K562 (cell line): ENCODE results near the gene OPRM1. TPM values are rescaled to one million over a fixed set of nuclear protein-coding genes. Genes with fewer than 3 reads are reported as not detected.

Experiments
- ATAC-seq: fragments of 200-7000 bp; cut with Tn5 transposase; 3 replicates; pipeline ENCODE4 v1.9.1; 2020; ENCODE audit warnings: moderate library complexity
- BruUV-seq: library from RNA; stranded (reverse); fragments of 400-500 nt; replicated peaks from 2 replicates; lab custom pipeline; 2021; lab: Mats Ljungman, UMichigan
- CTCF ChIA-PET: fragments of 300-600 bp; formaldehyde crosslinking; extraction: SDS; loops from one replicate; lab custom pipeline; 2021; ENCODE audit warnings: low intra/inter-chr PET ratio; lab: Yijun Ruan, JAX
- POLR2A ChIA-PET: fragments of 300-600, 350-650 bp; sonication (Branson Sonifier 250); formaldehyde crosslinking; extraction: SDS; loops from one replicate; lab custom pipeline; 2021; ENCODE audit warnings: antibody characterized with exemption, inconsistent platforms; lab: Yijun Ruan, JAX
- DNase-seq, 4 experiments: peaks; one replicate each; pipeline versions ENCODE4 v3.0.0 to v3.0.0-alpha.2; 2011 to 2018; ENCODE audit warnings: low spot score in 3 of 4, mixed read lengths in 3 of 4; ENCODE audit errors: extremely low read depth in 1 of 4
- FAIRE-seq: peaks from 2 replicates; lab custom pipeline; 2011; peaks lifted over from hg19 to GRCh38; lab: Jason Lieb, UNC
- H2AFZ ChIP-seq: 2 replicates; pipeline ENCODE4 v1.6.0; 2011; ENCODE audit warnings: low read depth, low read length, control low read depth, inconsistent platforms
- H3K27ac ChIP-seq: fragments of 200-600 bp; 3 replicates; pipeline ENCODE4 v1.8.0; 2011; ENCODE audit warnings: low read depth, mild to moderate bottlenecking, control low read depth, inconsistent platforms, low read length, moderate library complexity, mixed read lengths; ENCODE audit errors: extremely low read depth
- H3K27me3 ChIP-seq, 2 experiments: fragments of 300-600 bp in 1 of 2; 2 replicates in 1 of 2; 3 replicates in 1 of 2; pipeline versions ENCODE4 v1.6.0 to v1.8.0; 2011; ENCODE audit warnings: inconsistent platforms in 2 of 2, low read length in 2 of 2, mild to moderate bottlenecking in 1 of 2, mixed read lengths in 1 of 2, moderate library complexity in 1 of 2; ENCODE audit not compliant: control insufficient read depth in 2 of 2, insufficient read depth in 2 of 2
- H3K36me3 ChIP-seq: fragments of 300-600 bp; 3 replicates; pipeline ENCODE4 v1.8.0; 2011; ENCODE audit warnings: mild to moderate bottlenecking, low read length, inconsistent platforms; ENCODE audit not compliant: control insufficient read depth, insufficient read depth
- H3K4me1 ChIP-seq, 2 experiments: fragments of 200-600 bp in 1 of 2; replicated peaks in 1 of 2; 2 replicates in 1 of 2; 3 replicates in 1 of 2; pipeline versions ENCODE4 v1.5.1 to v1.8.0; 2011; ENCODE audit warnings: inconsistent platforms in 2 of 2, low read length in 2 of 2, mild to moderate bottlenecking in 1 of 2, mixed read lengths in 1 of 2, moderate library complexity in 1 of 2; ENCODE audit not compliant: control insufficient read depth in 2 of 2, insufficient read depth in 2 of 2
- H3K4me2 ChIP-seq: 2 replicates; pipeline ENCODE4 v1.6.1; 2011; ENCODE audit warnings: low read length, control low read depth, inconsistent platforms, mixed read lengths; ENCODE audit not compliant: insufficient read depth
- H3K4me3 ChIP-seq: fragments of 200-600 bp; sonication (generic), shearing (Covaris generic); 2 replicates; pipeline ENCODE4 v1.5.1; 2016; ENCODE audit warnings: control low read depth, inconsistent platforms
- H3K79me2 ChIP-seq: fragments of 200-600 bp; 3 replicates; pipeline ENCODE4 v1.8.0; 2011; ENCODE audit warnings: low read length, inconsistent platforms; ENCODE audit not compliant: control insufficient read depth, insufficient read depth
- H3K9ac ChIP-seq, 2 experiments: 2 replicates each; pipeline versions ENCODE4 v1.6.0 to v1.6.1; 2011; ENCODE audit warnings: low read depth in 2 of 2, low read length in 2 of 2, control low read depth in 1 of 2, inconsistent platforms in 1 of 2, mild to moderate bottlenecking in 1 of 2, mixed read lengths in 1 of 2; ENCODE audit not compliant: insufficient read depth in 1 of 2
- H3K9me1 ChIP-seq: one replicate; pipeline ENCODE4 v1.6.0; 2011; ENCODE audit warnings: inconsistent platforms, mild to moderate bottlenecking, low read length, moderate library complexity; ENCODE audit not compliant: control insufficient read depth, insufficient read depth
- H3K9me3 ChIP-seq: replicated peaks from 2 replicates; pipeline ENCODE4 v1.5.1; 2011; ENCODE audit warnings: low read depth, low read length, inconsistent platforms; ENCODE audit not compliant: control insufficient read depth, insufficient read depth
- H4K20me1 ChIP-seq: replicated peaks from 2 replicates; pipeline ENCODE4 v1.6.1; 2011; ENCODE audit warnings: low read length, inconsistent platforms, mixed read lengths; ENCODE audit not compliant: control insufficient read depth, insufficient read depth
- ATF7 ChIP-seq: fragments of 450-650 bp; IDR thresholded peaks from 2 replicates; pipeline ENCODE4 v1.7.1; 2014; ENCODE audit warnings: mild to moderate bottlenecking, moderate library complexity
- EHMT2 ChIP-seq: fragments of 450-650 bp; IDR thresholded peaks from 2 replicates; pipeline ENCODE4 v1.6.1; 2018; ENCODE audit warnings: antibody characterized with exemption
- JUN ChIP-seq, 2 experiments: sonication (generic) in 1 of 2; formaldehyde crosslinking in 1 of 2; IDR thresholded peaks; 2 replicates each; pipeline versions ENCODE4 v1.6.1 to v1.8.0; 2012 to 2022; ENCODE audit warnings: borderline replicate concordance in 2 of 2, mild to moderate bottlenecking in 2 of 2, improper control_type of control experiment in 1 of 2, low read depth in 1 of 2, low read length in 1 of 2, missing genetic modification reagents in 1 of 2
- KAT8 ChIP-seq: fragments of 450-650 bp; IDR thresholded peaks from 2 replicates; pipeline ENCODE4 v1.6.1; 2016; ENCODE audit warnings: low read depth, mild to moderate bottlenecking
- KDM5B ChIP-seq: fragments of 200-600 bp; sonication (generic); IDR thresholded peaks from 2 replicates; pipeline ENCODE4 v1.6.1; 2012; ENCODE audit warnings: low read depth, mild to moderate bottlenecking, moderate library complexity, low read length, control low read depth, inconsistent platforms; ENCODE audit not compliant: insufficient replicate concordance
- KHSRP ChIP-seq: fragments of 450-650 bp; IDR thresholded peaks from 2 replicates; pipeline ENCODE4 v1.6.1; 2017
- MAFK ChIP-seq: IDR thresholded peaks from 2 replicates; pipeline ENCODE4 v1.6.1; 2011; ENCODE audit warnings: low read length, improper control_type of control experiment
- MXI1 ChIP-seq: IDR thresholded peaks from 2 replicates; pipeline ENCODE4 v1.6.1; 2011; ENCODE audit warnings: low read depth, mild to moderate bottlenecking, improper control_type of control experiment, low read length
- NUFIP1 ChIP-seq: fragments of 450-650 bp; IDR thresholded peaks from 2 replicates; pipeline ENCODE4 v1.6.1; 2018; ENCODE audit not compliant: partially characterized antibody
- STAT5A ChIP-seq: IDR thresholded peaks from 2 replicates; pipeline ENCODE4 v1.6.1; 2012; ENCODE audit warnings: low read length, inconsistent platforms, borderline replicate concordance
- TCF3 ChIP-seq: sonication (generic); formaldehyde crosslinking; IDR thresholded peaks from 2 replicates; pipeline ENCODE4 v1.4.0; 2020; ENCODE audit warnings: mild to moderate bottlenecking, missing genetic modification reagents
- XRCC4 ChIP-seq: IDR thresholded peaks from one replicate; pipeline ENCODE4 v1.6.1; 2011; ENCODE audit not compliant: insufficient read depth, insufficient read length; ENCODE audit errors: extremely low read depth
- ZNF134 ChIP-seq: fragments of 250-450 bp; sonication (Bioruptor Pico); conservative IDR thresholded peaks from 2 replicates; pipeline ENCODE4 v1.4.0; 2020
- ZNF263 ChIP-seq: sonication (generic); formaldehyde crosslinking; IDR thresholded peaks from 2 replicates; pipeline ENCODE4 v1.8.0; 2022; ENCODE audit warnings: mild to moderate bottlenecking, missing genetic modification reagents, borderline replicate concordance
- WGBS: fragments of 100-300 bp; shearing (Covaris generic); methylation state at CpG from one replicate; pipeline ENCODE4 v1.1.6; 2016; ENCODE audit warnings: low coverage, mixed read lengths; ENCODE audit not compliant: insufficient coverage; ENCODE audit errors: missing lambda C conversion rate; 5-methylcytosine and 5-hydroxymethylcytosine counted together
- in situ Hi-C: fragments of 300-500 bp; cut with MboI; formaldehyde crosslinking; loops from 4 replicates; pipeline ENCODE4 v1.15.0; 2018; ENCODE audit warnings: inconsistent platforms, mixed read lengths
- intact Hi-C: fragments of 100-400 bp; cut with micrococcal nuclease; formaldehyde crosslinking; loops from 2 replicates; pipeline ENCODE4 v1.14.2; 2022
- polyA plus RNA-seq, 8 experiments: library from polyadenylated mRNA; depleted of rRNA in 4 of 8; stranded (reverse) in 5 of 8; unstranded in 3 of 8; fragments of >200 nt; fragmentation: Nextera tagmentation in 2 of 8; fragmentation: Illumina TruSeq in 1 of 8; extraction: Ambion mirVana in 2 of 8; extraction: Trizol in 1 of 8; gene quantifications; 2 replicates each; pipeline versions ENCODE4 v1.2.1 to v1.2.3, GENCODE V29; 2011 to 2014; ENCODE audit warnings: inconsistent platforms in 1 of 8, missing spikeins in 1 of 8
- total RNA-seq, 7 experiments: library from RNA; depleted of rRNA in 6 of 7; stranded (reverse); fragments of >200 nt in 6 of 7; fragmentation: Illumina TruSeq in 2 of 7; extraction: Trizol in 2 of 7; gene quantifications; 2 replicates each; pipeline versions ENCODE4 v1.2.1 to v1.2.3, GENCODE V29; 2011 to 2021; ENCODE audit warnings: low replicate concordance in 1 of 7
- TF ChIP-seq, protein P1 (sequence below): fragments of 450-650 bp; formaldehyde crosslinking; IDR thresholded peaks from 2 replicates; pipeline ENCODE4 v1.4.0; 2022; ENCODE audit warnings: missing genetic modification characterization
- TF ChIP-seq, protein P2 (sequence below): fragments of 250-450 bp; sonication (Bioruptor Pico); IDR thresholded peaks from 2 replicates; pipeline ENCODE4 v1.5.0; 2020; ENCODE audit warnings: mild to moderate bottlenecking, borderline replicate concordance
- TF ChIP-seq, protein P3 (sequence below): fragments of 450-650 bp; IDR thresholded peaks from 2 replicates; pipeline ENCODE4 v1.7.0; 2016; ENCODE audit warnings: borderline replicate concordance

OPRM1 gene
- total and polyA plus RNA-seq, 9 of the 15 experiments (the other 6 are each of a cell fraction or from before 2014, with no cell fraction given): not detected

DNA sequence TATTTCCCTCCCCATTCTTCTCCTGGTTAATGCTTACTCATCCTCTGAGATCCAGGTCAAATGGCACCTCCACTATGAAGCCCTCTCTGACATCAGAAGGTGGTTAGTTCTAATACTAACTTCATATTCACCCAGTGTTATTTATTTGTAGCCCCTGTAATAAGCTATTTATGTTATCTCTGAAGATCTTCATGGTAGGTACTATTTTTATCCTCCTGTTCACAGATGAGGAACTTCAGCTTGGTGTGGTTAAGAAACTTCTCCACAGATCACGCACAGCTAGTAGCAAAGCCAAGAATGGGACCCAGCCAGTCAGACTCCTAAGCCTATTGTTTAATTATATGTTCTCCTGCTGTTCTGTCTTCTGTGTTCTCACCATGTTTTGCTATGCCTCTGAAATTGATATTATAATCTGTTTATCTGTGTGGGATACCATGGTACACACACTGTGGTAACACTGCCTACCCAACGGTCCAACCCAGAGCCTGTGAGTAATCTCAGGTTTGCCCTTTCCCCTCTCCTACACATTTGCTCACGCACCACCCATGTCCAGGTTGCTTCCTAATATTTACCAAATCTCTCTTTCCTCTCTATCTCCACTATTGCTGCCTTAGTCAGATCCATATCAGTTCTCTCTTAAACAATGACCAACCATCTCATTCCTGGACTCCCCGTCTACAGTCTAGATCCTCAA lies 219.2 kb downstream of the OPRM1 start:
- WGBS: 0% methylated on average over 4 of the region's 4 CpGs
- no peak for ATAC-seq
- ChIA-PET POLR2A (no interaction called here), CTCF (no interaction called here)
- no TSS peak for BruUV-seq
- intact Hi-C loops (no loop called here), in situ Hi-C loops (no loop called here)
- Histone ChIP-seq H4K20me1 (no peaks in the 10 kb centered on the region), H3K4me1 (no peaks in the 10 kb centered on the region), H3K36me3 (no peaks in the 10 kb centered on the region), H3K27ac (no peak overlapping the region), H3K79me2 (no peaks in the 10 kb centered on the region), H3K4me3 (no peak overlapping the region), H2AFZ (no peak overlapping the region), H3K9me3 (peaks cover 4% of the 10 kb centered on the region), H3K4me2 (no peak overlapping the region), H3K9ac (no peak overlapping the region), H3K9me1 (no peaks in the 10 kb centered on the region), H3K27me3 (no peaks in the 10 kb centered on the region)
- DNase-seq: no peak
- no peak for FAIRE-seq
- TF ChIP-seq KHSRP (no peak), JUN (IDR thresholded peaks at IDR 0.05; ENCODE audit: borderline replicate concordance, low read depth, low read length) (no peak), JUN (CRISPR knock-in tag; IDR thresholded peaks at IDR 0.05; ENCODE audit: borderline replicate concordance) (no peak), KDM5B (no peak), TCF3 (CRISPR knock-in tag) (no peak), ATF7 (no peak), ZNF263 (no peak), MAFK (no peak), XRCC4 (no peak), EHMT2 (no peak), STAT5A (no peak), KAT8 (no peak), MXI1 (no peak), ZNF134 (CRISPR knock-in tag) (no peak), NUFIP1 (no peak)
- TF ChIP-seq, protein P1, sequence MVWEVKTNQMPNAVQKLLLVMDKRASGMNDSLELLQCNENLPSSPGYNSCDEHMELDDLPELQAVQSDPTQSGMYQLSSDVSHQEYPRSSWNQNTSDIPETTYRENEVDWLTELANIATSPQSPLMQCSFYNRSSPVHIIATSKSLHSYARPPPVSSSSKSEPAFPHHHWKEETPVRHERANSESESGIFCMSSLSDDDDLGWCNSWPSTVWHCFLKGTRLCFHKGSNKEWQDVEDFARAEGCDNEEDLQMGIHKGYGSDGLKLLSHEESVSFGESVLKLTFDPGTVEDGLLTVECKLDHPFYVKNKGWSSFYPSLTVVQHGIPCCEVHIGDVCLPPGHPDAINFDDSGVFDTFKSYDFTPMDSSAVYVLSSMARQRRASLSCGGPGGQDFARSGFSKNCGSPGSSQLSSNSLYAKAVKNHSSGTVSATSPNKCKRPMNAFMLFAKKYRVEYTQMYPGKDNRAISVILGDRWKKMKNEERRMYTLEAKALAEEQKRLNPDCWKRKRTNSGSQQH: no peak
- TF ChIP-seq, protein P2, sequence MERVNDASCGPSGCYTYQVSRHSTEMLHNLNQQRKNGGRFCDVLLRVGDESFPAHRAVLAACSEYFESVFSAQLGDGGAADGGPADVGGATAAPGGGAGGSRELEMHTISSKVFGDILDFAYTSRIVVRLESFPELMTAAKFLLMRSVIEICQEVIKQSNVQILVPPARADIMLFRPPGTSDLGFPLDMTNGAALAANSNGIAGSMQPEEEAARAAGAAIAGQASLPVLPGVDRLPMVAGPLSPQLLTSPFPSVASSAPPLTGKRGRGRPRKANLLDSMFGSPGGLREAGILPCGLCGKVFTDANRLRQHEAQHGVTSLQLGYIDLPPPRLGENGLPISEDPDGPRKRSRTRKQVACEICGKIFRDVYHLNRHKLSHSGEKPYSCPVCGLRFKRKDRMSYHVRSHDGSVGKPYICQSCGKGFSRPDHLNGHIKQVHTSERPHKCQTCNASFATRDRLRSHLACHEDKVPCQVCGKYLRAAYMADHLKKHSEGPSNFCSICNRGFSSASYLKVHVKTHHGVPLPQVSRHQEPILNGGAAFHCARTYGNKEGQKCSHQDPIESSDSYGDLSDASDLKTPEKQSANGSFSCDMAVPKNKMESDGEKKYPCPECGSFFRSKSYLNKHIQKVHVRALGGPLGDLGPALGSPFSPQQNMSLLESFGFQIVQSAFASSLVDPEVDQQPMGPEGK (CRISPR knock-in tag): no peak
- TF ChIP-seq, protein P3, sequence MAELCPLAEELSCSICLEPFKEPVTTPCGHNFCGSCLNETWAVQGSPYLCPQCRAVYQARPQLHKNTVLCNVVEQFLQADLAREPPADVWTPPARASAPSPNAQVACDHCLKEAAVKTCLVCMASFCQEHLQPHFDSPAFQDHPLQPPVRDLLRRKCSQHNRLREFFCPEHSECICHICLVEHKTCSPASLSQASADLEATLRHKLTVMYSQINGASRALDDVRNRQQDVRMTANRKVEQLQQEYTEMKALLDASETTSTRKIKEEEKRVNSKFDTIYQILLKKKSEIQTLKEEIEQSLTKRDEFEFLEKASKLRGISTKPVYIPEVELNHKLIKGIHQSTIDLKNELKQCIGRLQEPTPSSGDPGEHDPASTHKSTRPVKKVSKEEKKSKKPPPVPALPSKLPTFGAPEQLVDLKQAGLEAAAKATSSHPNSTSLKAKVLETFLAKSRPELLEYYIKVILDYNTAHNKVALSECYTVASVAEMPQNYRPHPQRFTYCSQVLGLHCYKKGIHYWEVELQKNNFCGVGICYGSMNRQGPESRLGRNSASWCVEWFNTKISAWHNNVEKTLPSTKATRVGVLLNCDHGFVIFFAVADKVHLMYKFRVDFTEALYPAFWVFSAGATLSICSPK: no peak
